GM23248 (cell line): ENCODE data around the gene FAM81A. TPM values are rescaled to one million over a fixed set of nuclear protein-coding genes. Genes with fewer than 3 reads are reported as not detected.
"Not testable (repeated sequence)": the region's sequence is repeated elsewhere in the genome, so short reads cannot be mapped to it uniquely, and the experiment has no call there.

ENCODE experiments used
- DNase-seq: peaks from one replicate; pipeline ENCODE4 v3.0.0-alpha.2; 2015
- H2AFZ ChIP-seq: fragments of 200-600 bp; sonication (generic); 2 replicates; pipeline ENCODE4 v1.6.1; 2016; ENCODE audit warnings: antibody characterized with exemption
- H3F3A ChIP-seq: fragments of 200-600 bp; sonication (generic); 2 replicates; pipeline ENCODE4 v1.6.1; 2016; ENCODE audit warnings: mild to moderate bottlenecking, antibody characterized with exemption, mixed run types; ENCODE audit not compliant: insufficient read depth
- H3K27ac ChIP-seq: fragments of 200-600 bp; sonication (generic); 2 replicates; pipeline ENCODE4 v1.5.1; 2016; ENCODE audit warnings: mild to moderate bottlenecking
- H3K27me3 ChIP-seq: fragments of 200-600 bp; sonication (generic); replicated peaks from 2 replicates; pipeline ENCODE4 v1.6.1; 2016; ENCODE audit warnings: mild to moderate bottlenecking; ENCODE audit not compliant: insufficient read depth
- H3K36me3 ChIP-seq: fragments of 200-600 bp; sonication (generic); 2 replicates; pipeline ENCODE4 v1.6.1; 2016; ENCODE audit warnings: low read depth, mild to moderate bottlenecking
- H3K4me1 ChIP-seq: fragments of 200-600 bp; sonication (generic); 2 replicates; pipeline ENCODE4 v1.6.1; 2016; ENCODE audit warnings: mild to moderate bottlenecking; ENCODE audit not compliant: insufficient read depth
- H3K4me2 ChIP-seq: fragments of 200-600 bp; sonication (generic); one replicate; pipeline ENCODE4 v1.6.1; 2016; ENCODE audit warnings: mild to moderate bottlenecking; ENCODE audit not compliant: unreplicated experiment
- H3K4me3 ChIP-seq: fragments of 200-600 bp; sonication (generic); 2 replicates; pipeline ENCODE4 v1.5.1; 2016; ENCODE audit warnings: mild to moderate bottlenecking
- H3K79me2 ChIP-seq: fragments of 200-600 bp; sonication (generic); 2 replicates; pipeline ENCODE4 v1.6.1; 2016; ENCODE audit warnings: mild to moderate bottlenecking; ENCODE audit not compliant: insufficient read depth
- H3K9ac ChIP-seq: fragments of 200-600 bp; sonication (generic); 2 replicates; pipeline ENCODE4 v1.6.1; 2016; ENCODE audit warnings: mild to moderate bottlenecking
- H3K9me2 ChIP-seq: fragments of 200-600 bp; sonication (generic); 2 replicates; pipeline ENCODE4 v1.6.1; 2016; ENCODE audit warnings: mixed run types, mild to moderate bottlenecking, moderate library complexity; ENCODE audit not compliant: insufficient read depth
- H3K9me3 ChIP-seq: fragments of 200-600 bp; sonication (generic); one replicate; pipeline ENCODE4 v1.6.1; 2017; ENCODE audit warnings: low read depth
- H4K20me1 ChIP-seq: fragments of 200-600 bp; sonication (generic); 2 replicates; pipeline ENCODE4 v1.6.0; 2016; ENCODE audit not compliant: insufficient read depth
- EZH2 ChIP-seq: fragments of 200-600 bp; sonication (generic); IDR thresholded peaks from 2 replicates; pipeline ENCODE4 v1.6.1; 2018; ENCODE audit warnings: antibody characterized with exemption, mild to moderate bottlenecking; ENCODE audit not compliant: insufficient read depth, poor library complexity, severe bottlenecking
- EZH2phosphoT487 ChIP-seq: fragments of 200-600 bp; sonication (generic); IDR thresholded peaks from 2 replicates; pipeline ENCODE4 v1.6.1; 2018; ENCODE audit warnings: antibody characterized with exemption, moderate library complexity, mild to moderate bottlenecking, low read depth; ENCODE audit not compliant: insufficient read depth
- WGBS, 2 experiments: methylation state at CpG; one replicate each; pipeline ENCODE4 v1.1.6; 2015 to 2017; ENCODE audit warnings: low lambda C conversion rate in 2 of 2, low coverage in 1 of 2; ENCODE audit errors: missing lambda C conversion rate in 2 of 2; 5-methylcytosine and 5-hydroxymethylcytosine counted together
- in situ Hi-C: fragments of 300-500 bp; cut with MboI; formaldehyde crosslinking; loops from 2 replicates; pipeline ENCODE4 v1.15.0; 2020
- polyA plus RNA-seq: library from polyadenylated mRNA; unstranded; fragments of >200 nt; fragmentation: Nextera tagmentation; extraction: Ambion mirVana; gene quantifications from 2 replicates; pipeline ENCODE4 v1.2.1, GENCODE V29; 2016
- total RNA-seq: library from RNA; depleted of rRNA; stranded (reverse); fragments of >200 nt; shearing (Covaris generic); gene quantifications from 2 replicates; pipeline ENCODE4 v1.2.3, GENCODE V29; 2014

Gene FAM81A
- total and polyA plus RNA-seq, 2 experiments from 2014 or later: 0.26 to 0.32 TPM

DNA sequence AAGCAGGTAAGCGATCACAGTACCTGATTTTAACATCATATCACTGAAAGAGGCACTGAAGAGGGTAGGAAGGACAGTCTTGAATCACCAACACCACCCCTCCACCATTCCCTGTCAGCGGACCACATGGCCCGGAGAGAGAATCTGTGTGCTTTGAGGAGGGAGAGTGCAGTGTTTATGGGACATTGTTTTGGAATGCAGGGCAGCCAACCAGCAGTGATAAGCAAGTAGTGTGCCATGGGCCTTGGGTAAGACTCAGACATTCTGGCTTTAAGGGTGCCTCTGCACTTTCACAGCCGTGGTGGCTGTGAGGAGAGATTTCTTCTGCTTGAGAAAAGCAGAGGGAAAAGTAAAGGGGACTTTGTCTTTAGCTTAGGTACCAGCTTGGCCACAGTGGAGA is 46.4 kb downstream of the FAM81A start:
- Histone ChIP-seq H3K27me3 (no peaks in the 10 kb centered on the region), H3F3A (no peaks in the 10 kb centered on the region), H3K4me3 (no peak overlapping the region), H3K4me1 (no peaks in the 10 kb centered on the region), H3K4me2 (no peak overlapping the region), H4K20me1 (no peaks in the 10 kb centered on the region), H3K9me2 (no peaks in the 10 kb centered on the region), H2AFZ (no peak overlapping the region), H3K36me3 (no peaks in the 10 kb centered on the region), H3K27ac (no peak overlapping the region), H3K79me2 (no peaks in the 10 kb centered on the region), H3K9me3 (no peaks in the 10 kb centered on the region), H3K9ac (no peak overlapping the region)
- 84 to 92% methylated on average over 4 of the region's 4 CpGs for WGBS, 2 experiments
- TF ChIP-seq EZH2phosphoT487: no peak
- TF ChIP-seq EZH2: no peak
- in situ Hi-C loops: no loop called here
- DNase-seq: no peak

DNA sequence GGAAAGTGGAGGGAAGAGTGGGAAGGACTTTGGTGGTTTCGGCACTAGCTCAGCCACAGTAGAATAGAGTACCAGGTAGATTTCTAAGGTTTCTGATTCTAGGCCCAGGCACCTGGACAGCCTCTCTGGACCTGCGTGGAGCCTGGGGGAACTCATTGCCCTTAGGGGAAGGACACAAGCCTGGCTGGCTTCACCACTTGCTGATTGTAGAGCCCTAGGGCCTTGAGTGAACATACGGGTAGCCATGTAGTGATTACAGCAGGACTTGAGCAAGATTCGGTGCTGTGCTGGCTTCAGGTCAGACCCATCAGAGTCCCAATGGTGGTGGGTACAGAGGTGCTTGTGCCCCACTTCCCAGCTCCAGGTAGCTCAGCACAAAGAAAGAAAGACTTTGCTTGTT is 47.0 kb downstream of the FAM81A start:
- DNase-seq: no peak
- no peak for TF ChIP-seq EZH2
- no peak for TF ChIP-seq EZH2phosphoT487

GRCh38 chr15:59489485-59489884 is 51.5 kb downstream of the FAM81A start:
- H3K79me2 ChIP-seq, in situ Hi-C loops, DNase-seq: not testable (repeated sequence)

More for the DNA sequence above, 47.0 kb downstream of the FAM81A start:
- no peaks in the 10 kb centered on the region for H3K27me3 ChIP-seq
- no peaks in the 10 kb centered on the region for H3K79me2 ChIP-seq
- no peaks in the 10 kb centered on the region for H4K20me1 ChIP-seq
- no peak overlapping the region for H3K4me3 ChIP-seq
- in situ Hi-C loops: no loop called here
- no peak overlapping the region for H3K4me2 ChIP-seq
- H2AFZ ChIP-seq: no peak overlapping the region
- H3K9me2 ChIP-seq: no peaks in the 10 kb centered on the region
- no peaks in the 10 kb centered on the region for H3K4me1 ChIP-seq
- WGBS, 2 experiments: 81 to 90% methylated on average over 4 of the region's 4 CpGs
- H3K27ac ChIP-seq: no peak overlapping the region
- no peaks in the 10 kb centered on the region for H3K9me3 ChIP-seq
- no peak overlapping the region for H3K9ac ChIP-seq
- H3K36me3 ChIP-seq: no peaks in the 10 kb centered on the region
- H3F3A ChIP-seq: no peaks in the 10 kb centered on the region

DNA sequence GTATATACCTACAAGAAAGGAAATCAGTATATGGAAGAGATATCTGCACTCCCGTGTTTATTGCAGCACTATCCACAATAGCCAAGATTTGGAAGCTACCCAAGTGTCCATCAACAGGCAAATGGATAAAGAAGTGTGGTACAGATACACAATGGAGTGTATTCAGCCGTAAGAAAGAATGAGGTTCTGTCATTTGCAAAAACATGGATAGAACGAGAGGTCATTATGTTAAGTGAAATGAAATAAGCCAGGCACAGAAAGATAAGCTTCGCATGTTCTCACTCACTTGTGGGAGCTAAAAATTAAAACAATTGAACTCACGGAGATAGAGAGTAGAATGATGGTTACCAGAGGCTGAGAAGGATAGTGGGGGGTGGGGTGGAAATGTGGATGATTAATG is 53.1 kb downstream of the FAM81A start:
- TF ChIP-seq EZH2 (no peak), EZH2phosphoT487 (no peak)

More at GRCh38 chr15:59489485-59489884, 51.5 kb downstream of the FAM81A start:
- not testable (repeated sequence) for H3K9ac ChIP-seq, H3K27me3 ChIP-seq, H3K4me3 ChIP-seq, H3K9me3 ChIP-seq, H3K4me2 ChIP-seq, H3K9me2 ChIP-seq, H4K20me1 ChIP-seq, H2AFZ ChIP-seq, H3F3A ChIP-seq, H3K27ac ChIP-seq, H3K36me3 ChIP-seq, H3K4me1 ChIP-seq

More for the DNA sequence above, 53.1 kb downstream of the FAM81A start:
- H3K9ac ChIP-seq: no peak overlapping the region
- no peaks in the 10 kb centered on the region for H3K4me1 ChIP-seq
- no peak overlapping the region for H3K4me3 ChIP-seq
- in situ Hi-C loops: loop anchor here (10.0 kb wide), 3 partner anchors 236 to 516 kb away; no protein-coding TSS in a partner anchor
- H3F3A ChIP-seq: no peaks in the 10 kb centered on the region
- no peaks in the 10 kb centered on the region for H3K27me3 ChIP-seq
- no peaks in the 10 kb centered on the region for H3K36me3 ChIP-seq
- no peaks in the 10 kb centered on the region for H3K9me2 ChIP-seq
- no peaks in the 10 kb centered on the region for H3K9me3 ChIP-seq
- H4K20me1 ChIP-seq: no peaks in the 10 kb centered on the region
- no peak for DNase-seq
- H3K79me2 ChIP-seq: no peaks in the 10 kb centered on the region
- H3K4me2 ChIP-seq: no peak overlapping the region
- no peak overlapping the region for H2AFZ ChIP-seq
- WGBS, 2 experiments: 85% methylated on average over 5 of the region's 5 CpGs
- no peak overlapping the region for H3K27ac ChIP-seq
